ENCODE data around the gene SLC35D3.
"Not testable (repeated sequence)": the region's sequence is repeated elsewhere in the genome, so short reads cannot be mapped to it uniquely, and the experiment has no call there.

Gene SLC35D3

DNA sequence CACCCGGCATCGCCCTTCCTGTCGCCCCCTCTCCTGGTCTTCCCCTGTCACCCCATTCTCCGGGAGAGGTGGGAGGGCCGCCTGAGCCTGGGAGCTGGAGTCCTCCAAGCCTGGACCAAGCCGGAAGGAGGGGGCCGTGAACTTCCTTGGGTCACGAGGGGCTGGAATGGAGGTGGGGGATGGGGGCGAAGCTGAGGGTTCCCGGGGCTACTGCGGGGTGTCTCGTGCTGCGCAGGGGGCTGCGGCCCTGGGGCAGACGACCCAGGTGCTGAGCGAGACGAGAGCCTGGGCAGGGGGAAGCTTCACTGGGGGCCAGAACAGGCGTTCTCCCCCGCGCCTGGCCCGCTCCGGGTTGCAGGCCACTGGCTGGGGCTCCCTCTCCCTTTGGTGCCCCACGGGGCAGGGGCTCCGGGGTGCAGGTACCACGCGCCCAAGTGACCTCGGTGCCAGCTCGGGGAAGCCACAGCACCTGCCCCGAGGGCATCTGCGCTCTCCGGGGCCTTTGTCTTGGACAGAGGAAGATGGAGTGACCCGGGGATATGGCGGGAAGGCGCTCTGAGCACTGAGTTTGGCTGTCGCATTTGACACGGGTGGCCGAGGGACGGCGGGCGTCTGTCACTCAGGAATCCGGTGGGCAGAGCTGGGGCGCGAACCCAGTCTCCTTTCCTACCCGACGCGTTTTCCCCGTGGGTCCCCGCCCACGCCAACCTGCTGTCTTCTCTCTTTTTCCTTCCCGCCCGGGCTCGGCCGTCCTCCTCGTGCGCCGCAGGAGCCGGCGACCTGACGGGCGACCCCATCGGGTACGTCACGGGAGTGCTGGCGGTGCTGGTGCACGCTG is 1.2 kb downstream of the SLC35D3 start:
- no peak for DNase-seq (ENCODE audit: low spot score)

DNA sequence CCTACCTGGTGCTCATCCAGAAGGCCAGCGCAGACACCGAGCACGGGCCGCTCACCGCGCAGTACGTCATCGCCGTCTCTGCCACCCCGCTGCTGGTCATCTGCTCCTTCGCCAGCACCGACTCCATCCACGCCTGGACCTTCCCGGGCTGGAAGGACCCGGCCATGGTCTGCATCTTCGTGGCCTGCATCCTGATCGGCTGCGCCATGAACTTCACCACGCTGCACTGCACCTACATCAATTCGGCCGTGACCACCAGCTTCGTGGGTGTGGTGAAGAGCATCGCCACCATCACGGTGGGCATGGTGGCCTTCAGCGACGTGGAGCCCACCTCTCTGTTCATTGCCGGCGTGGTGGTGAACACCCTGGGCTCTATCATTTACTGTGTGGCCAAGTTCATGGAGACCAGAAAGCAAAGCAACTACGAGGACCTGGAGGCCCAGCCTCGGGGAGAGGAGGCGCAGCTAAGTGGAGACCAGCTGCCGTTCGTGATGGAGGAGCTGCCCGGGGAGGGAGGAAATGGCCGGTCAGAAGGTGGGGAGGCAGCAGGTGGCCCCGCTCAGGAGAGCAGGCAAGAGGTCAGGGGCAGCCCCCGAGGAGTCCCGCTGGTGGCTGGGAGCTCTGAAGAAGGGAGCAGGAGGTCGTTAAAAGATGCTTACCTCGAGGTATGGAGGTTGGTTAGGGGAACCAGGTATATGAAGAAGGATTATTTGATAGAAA is 2.0 kb downstream of the SLC35D3 start:
- no peak for DNase-seq (ENCODE audit: low spot score)

DNA sequence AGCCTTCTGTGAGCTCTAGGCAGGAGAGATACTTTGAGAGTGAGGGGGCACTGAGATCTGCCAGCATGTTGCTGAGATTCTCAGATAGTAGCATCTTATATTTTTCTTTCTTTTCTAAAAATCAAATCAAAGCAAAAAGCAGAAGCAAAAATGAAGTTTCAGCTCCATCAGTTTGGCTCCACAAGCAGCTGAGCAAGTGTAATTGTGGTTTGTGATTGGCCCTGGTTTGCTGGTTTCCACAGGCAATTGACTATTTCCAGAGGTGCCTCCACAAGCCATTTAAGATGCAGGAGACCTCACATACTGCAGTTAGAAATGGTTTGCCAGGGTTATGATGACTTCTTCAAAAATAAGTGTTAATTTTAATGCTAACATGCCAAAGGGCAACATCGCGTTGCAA is 4.3 kb downstream of the SLC35D3 start:
- DNase-seq (ENCODE audit: low spot score): no peak

DNA sequence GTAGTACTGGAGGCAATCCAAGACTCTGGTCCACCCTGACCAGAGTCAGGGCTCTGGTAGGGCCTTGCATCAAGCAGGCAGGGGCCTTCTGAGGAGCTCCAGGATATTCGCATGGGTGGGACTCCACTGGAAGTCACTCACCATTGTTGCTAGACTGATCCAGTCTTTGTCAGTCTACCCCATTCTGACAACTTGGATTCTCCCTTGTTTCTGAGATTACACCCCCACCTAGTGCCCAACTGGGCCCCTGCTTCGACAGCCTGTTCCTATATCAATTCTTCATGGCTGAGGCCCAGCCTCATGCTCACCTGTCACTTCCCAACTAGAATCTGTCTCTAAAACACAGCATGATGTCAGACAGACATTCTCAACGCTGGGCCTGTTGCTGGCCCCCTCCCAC is 5.2 kb downstream of the SLC35D3 start:
- no peak for DNase-seq (ENCODE audit: low spot score)

GRCh38 chr6:136930528-136930927 is 8.4 kb downstream of the SLC35D3 start:
- DNase-seq (ENCODE audit: low spot score): no peak

GRCh38 chr6:136932599-136932998 is 10.5 kb downstream of the SLC35D3 start:
- no peak for DNase-seq (ENCODE audit: low spot score)

DNA sequence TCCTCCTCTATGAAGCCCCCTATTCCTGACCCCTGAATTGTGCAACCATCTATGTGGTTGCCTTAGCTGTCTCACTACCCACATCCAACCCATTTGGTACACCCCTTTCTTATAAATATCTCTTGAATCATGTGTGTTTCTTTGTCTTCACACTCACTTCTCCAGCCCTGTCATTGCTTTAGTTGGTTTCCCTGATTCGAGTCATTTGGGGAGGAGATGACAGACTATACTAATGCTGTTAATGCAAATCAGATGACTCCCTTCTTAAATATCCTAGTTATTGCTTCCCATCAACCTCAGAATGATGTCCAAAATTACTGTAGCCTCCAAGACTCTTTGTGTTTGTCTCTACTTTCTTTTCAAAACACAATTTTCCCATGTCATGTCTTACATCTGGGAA is 23.0 kb downstream of the SLC35D3 start:
- DNase-seq (ENCODE audit: low spot score): no peak

DNA sequence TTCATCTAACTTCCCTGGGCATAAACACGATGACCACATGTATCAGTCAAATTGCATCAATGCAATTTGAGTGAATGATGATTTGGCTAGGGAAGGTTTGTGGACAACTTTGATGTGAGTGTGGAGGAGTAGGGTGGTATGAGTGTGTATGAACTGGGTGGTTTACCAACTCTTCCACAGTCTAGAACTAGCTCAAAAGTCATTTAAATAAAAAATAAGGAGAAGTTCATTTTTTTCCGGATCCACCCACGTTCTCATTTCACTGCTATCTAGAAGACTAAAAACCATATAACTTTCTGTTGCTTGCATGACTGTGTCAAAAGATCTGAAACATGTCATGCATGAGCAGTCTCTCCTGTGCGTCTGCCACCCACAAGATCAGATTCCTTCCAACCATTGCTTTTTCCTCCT is 23.6 kb downstream of the SLC35D3 start:
- DNase-seq (ENCODE audit: low spot score): no peak

GRCh38 chr6:136947037-136947436 is 24.9 kb downstream of the SLC35D3 start:
- no peak for DNase-seq (ENCODE audit: low spot score)

DNA sequence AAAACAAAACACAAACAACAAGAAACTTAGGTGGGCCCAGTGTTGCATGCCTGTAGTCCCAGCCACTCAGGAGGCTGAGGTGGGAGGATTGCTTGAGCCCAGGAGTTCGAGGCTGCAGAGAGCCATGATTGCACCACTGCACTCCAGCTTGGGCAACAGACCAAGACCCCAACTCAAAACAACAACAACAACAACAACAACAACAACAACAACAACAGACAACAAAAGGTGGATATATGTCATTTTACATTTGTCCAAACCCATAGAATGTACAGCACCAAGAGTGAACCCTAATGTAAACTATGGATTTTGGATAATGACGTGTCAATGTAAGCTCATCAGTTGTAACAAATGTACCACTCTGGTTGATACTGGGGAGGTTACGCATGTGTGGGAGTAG is 27.9 kb downstream of the SLC35D3 start:
- DNase-seq (ENCODE audit: low spot score): not testable (repeated sequence)

GRCh38 chr6:136950436-136951126 is 28.5 kb downstream of the SLC35D3 start:
- no peak for DNase-seq (ENCODE audit: low spot score)

GRCh38 chr6:136952714-136953260 is 30.7 kb downstream of the SLC35D3 start:
- DNase-seq (ENCODE audit: low spot score): no peak

DNA sequence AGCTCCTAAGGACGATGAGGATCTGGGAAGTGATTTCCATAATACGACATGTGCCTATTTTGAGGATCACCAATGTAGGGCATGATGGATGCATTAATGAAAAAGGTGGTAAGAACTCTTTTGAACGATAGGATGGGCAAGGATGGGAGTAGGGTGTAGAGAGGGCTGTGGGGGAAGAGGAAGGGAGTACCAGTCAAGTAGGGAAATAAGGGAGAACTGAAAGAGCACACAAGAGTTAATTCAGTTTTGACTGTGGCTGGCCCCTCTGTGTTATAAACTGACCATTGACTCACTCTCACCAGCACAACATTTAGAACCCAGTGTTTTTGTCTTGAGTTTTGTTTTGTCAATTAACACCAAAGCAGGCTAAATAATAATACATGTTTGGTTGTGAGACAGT is 33.0 kb downstream of the SLC35D3 start:
- no peak for DNase-seq (ENCODE audit: low spot score)

DNA sequence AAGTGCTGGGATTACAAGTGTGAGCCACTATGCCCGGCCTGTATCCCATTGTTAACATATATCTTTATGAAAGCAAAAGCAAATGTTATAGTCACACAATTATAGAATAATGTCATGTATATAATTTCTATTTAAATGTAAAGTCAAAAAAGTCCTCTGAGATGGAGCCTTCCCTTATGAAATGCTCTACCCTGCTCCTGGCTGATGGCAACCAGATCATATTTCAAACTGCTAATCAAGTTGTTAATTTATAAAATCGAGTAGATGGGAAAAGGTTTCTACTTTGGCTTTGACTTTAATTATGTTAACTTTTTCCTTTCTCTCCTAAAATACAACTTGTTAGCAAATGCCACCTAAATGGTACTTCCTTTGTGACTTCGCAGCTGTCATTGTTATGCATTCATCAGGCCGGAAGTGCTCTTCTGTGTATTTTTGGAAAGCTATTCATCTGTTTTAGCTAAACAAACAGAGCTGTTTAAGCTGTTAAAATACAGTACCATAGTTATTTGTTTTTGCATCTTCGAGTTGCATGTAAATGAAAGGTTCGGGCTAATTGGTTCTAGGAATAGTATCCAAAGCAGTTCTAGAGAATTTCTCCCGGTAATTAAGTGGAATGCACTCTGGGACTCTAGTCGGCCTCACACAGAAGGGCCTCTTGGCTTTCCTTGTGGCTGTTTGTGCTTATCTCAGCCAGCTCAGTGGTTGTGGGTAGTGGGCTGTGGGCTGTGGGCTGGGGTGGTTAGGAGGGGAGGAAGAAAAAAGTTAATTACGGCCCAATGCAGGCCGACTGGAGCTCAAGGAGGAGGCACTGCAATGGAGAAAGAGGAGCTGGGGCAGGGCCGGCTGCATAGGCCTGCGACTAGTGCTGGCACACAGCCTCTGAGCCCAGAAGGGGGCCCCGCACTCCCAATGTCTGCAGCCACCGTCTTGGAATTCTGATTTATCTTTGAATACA is 34.8 kb downstream of the SLC35D3 start:
- DNase-seq (ENCODE audit: low spot score): no peak

GRCh38 chr6:136958168-136958567 is 36.1 kb downstream of the SLC35D3 start:
- DNase-seq (ENCODE audit: low spot score): no peak

DNA sequence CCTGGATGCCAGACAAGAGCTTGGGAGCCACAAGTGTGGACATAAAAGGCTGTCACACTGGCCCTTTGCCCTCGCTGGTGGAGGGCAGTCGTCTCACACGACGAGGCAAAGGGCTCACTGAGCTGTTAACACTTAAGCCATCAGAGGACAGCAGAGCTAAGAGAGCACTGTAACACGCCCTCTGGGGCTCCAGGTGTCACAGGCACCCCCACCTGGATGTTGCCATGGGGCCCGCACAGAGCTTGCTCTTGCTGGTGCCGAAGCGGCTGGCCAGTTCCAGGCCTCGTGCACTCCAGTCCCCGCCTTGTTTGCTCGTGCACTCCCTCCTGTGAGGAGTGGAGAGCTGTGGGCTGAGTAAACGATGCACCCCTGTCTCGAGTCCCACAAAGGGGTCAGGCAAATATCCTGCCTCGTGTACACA is 37.4 kb downstream of the SLC35D3 start:
- no peak for DNase-seq (ENCODE audit: low spot score)

- DNase-seq (ENCODE audit: low spot score): not testable (repeated sequence)
Observed at GRCh38 chr6:136959935-136960334, 37.8 kb downstream of the SLC35D3 start.

DNA sequence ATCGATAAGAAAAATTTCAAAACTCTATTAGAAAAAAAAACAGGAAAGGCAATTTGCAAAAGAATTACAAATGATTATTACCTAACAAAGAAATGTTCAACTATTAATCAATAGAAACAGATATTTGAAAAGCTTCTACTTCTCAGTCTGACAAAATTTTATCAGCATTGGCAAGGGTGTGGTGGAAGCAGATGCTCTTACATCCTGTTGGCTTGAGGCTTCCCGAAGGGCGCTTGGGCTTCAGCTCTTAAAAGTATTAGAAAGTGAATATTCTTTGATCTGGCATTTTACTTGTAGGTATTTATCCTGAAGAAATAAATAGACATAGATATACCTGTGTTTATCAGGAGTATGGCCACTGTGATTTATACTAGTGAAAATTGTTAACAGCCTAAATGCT is 38.7 kb downstream of the SLC35D3 start:
- DNase-seq (ENCODE audit: low spot score): no peak

DNA sequence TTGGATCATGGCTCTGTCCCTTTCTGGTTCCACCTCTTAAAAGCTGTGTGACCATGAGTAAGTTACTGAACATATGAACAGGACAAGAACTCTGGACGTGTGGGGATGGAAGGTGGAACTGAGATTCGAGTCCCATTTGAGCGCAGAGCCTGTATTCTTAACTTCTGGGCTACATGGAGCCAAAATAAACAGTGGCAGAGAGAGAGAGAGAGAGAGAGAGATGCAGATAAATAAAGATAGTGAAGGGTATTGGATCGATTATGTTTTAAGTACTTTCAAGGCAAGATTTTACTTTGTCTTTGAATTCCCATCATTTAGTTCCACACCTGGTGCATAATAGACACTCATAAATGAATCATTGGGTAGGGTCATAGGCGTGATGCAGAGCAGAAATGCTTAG is 39.7 kb downstream of the SLC35D3 start:
- peak; percentile 17 for DNase-seq (ENCODE audit: low spot score)

GRCh38 chr6:136962661-136963060 is 40.6 kb downstream of the SLC35D3 start:
- no peak for DNase-seq (ENCODE audit: low spot score)

DNA sequence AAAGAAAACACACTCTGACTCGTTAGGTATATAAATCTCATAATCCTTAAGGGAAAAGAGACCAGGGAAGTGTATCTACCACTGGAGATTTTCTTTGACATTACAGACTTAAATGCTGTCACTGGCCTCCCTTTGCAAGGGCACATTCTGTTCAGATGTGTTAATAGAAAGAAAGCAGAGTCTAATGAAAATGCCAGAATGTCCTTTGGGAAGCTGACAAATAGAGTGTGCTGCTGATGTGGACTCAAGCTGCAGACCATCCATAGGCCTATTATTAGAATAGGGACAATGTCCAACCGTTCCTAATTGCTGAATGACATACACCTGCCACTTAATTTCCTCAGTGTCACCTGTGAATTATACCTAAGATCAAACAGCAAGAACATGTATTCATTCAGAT is 41.2 kb downstream of the SLC35D3 start:
- DNase-seq (ENCODE audit: low spot score): no peak
